Left ventricle myocardium inferior (tissue), 1 donor: ENCODE measurements around the gene LRP1B. TPM values are rescaled to one million over a fixed set of nuclear protein-coding genes. Genes with fewer than 3 reads are reported as not detected.

Experiments used
- DNase-seq: peaks from one replicate; pipeline ENCODE4 v3.0.0-alpha.2; 2020
- H3K27ac ChIP-seq: fragments of 200-600 bp; replicated peaks from 2 replicates; pipeline ENCODE4 v1.8.0; 2021
- H3K27me3 ChIP-seq: fragments of 200-600 bp; 2 replicates; pipeline ENCODE4 v1.8.0; 2021; ENCODE audit warnings: low read depth
- H3K36me3 ChIP-seq: fragments of 200-600 bp; 2 replicates; pipeline ENCODE4 v1.8.0; 2021
- H3K4me1 ChIP-seq: fragments of 200-600 bp; 2 replicates; pipeline ENCODE4 v1.8.0; 2021
- H3K4me3 ChIP-seq: fragments of 200-600 bp; 2 replicates; pipeline ENCODE4 v1.8.0; 2021; ENCODE audit warnings: mild to moderate bottlenecking, moderate library complexity
- H3K9me3 ChIP-seq: fragments of 200-600 bp; replicated peaks from 2 replicates; pipeline ENCODE4 v1.8.0; 2021
- CTCF ChIP-seq: fragments of 200-600 bp; IDR thresholded peaks from 2 replicates; pipeline ENCODE4 v1.8.0; 2021; ENCODE audit warnings: antibody characterized with exemption, mild to moderate bottlenecking, borderline replicate concordance
- intact Hi-C: fragments of 100-400 bp; cut with micrococcal nuclease; formaldehyde crosslinking; loops from one replicate; pipeline ENCODE4 v1.11.0; 2022
- total RNA-seq: library from RNA; stranded (reverse); fragmentation: NEBNext Ultra II Directional; extraction: Animal tissue kit (Norgen Biotek cat#: 25700); gene quantifications from one replicate; pipeline ENCODE4 v1.2.1, GENCODE V29; 2021
- donor health status: DM: no; HTN: yes; CAD: no; lungs with severe emphysema.

The LRP1B gene
- total RNA-seq, 1 donor from 2014 or later = 0.08 TPM

DNA sequence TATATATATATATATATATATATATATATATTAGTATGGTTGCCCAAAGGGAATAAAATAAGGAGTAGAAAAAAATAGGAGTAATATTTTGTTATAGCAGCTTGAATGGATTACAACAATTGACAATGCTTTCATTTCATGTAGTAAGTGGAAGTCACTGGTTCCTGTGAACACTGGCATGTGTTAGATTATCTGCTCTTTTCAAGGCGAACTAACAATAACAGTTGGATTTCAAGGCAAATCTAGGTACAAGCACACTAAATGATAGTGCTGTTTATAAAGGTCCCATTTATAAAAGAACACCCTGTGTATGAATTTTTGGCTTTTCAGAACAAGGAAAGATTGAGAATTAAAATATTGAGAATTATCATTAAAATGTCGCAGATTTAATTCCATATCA lies 1535.7 kb downstream of the LRP1B start:
- no peak for TF ChIP-seq CTCF
- H3K9me3 ChIP-seq = no peaks in the 10 kb centered on the region
- no peak overlapping the region for H3K27ac ChIP-seq
- no peaks in the 10 kb centered on the region for H3K36me3 ChIP-seq
- no peaks in the 10 kb centered on the region for H3K27me3 ChIP-seq
- DNase-seq = no peak
- H3K4me1 ChIP-seq = no peaks in the 10 kb centered on the region
- no peak overlapping the region for H3K4me3 ChIP-seq
- intact Hi-C loops = no loop called here

- intact Hi-C loops = no loop called here
- H3K27me3 ChIP-seq = no peaks in the 10 kb centered on the region
- H3K4me3 ChIP-seq = no peak overlapping the region
Measured at GRCh38 chr2:140593132-140593531, 1537.7 kb downstream of the LRP1B start.

DNA sequence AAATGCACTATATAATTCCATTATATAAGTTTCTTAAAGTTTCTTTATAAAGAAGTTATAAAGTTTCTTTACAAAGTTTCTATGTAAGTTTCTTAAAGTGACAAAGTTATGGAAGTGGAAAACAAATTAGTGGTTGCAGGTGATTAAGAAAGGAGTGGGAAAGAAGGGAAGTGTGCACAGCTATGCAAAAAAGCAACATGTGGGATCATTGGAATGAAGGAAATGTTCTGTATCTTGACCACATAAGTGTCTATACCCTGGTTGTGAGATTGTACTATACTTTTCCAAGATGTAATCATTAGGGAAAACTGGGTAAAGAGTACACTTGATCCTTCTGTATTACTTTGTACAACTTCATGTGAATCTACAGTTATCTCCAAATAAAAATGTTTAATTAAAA lies 1541.1 kb downstream of the LRP1B start:
- Histone ChIP-seq H3K27ac (no peak overlapping the region), H3K27me3 (no peaks in the 10 kb centered on the region), H3K36me3 (no peaks in the 10 kb centered on the region), H3K4me1 (no peaks in the 10 kb centered on the region), H3K4me3 (no peak overlapping the region), H3K9me3 (no peaks in the 10 kb centered on the region)
- no peak for TF ChIP-seq CTCF
- intact Hi-C loops = no loop called here
- DNase-seq = no peak

More at GRCh38 chr2:140593132-140593531, 1537.7 kb downstream of the LRP1B start:
- DNase-seq = no peak
- Histone ChIP-seq H3K4me1 (no peaks in the 10 kb centered on the region), H3K9me3 (no peaks in the 10 kb centered on the region), H3K36me3 (no peaks in the 10 kb centered on the region), H3K27ac (no peak overlapping the region)
- no peak for TF ChIP-seq CTCF

GRCh38 chr2:140589273-140589672 lies 1541.5 kb downstream of the LRP1B start:
- no peaks in the 10 kb centered on the region for H3K36me3 ChIP-seq
- intact Hi-C loops = no loop called here
- no peak for TF ChIP-seq CTCF
- H3K9me3 ChIP-seq = no peaks in the 10 kb centered on the region
- no peak for DNase-seq
- no peak overlapping the region for H3K27ac ChIP-seq
- H3K4me1 ChIP-seq = no peaks in the 10 kb centered on the region
- H3K27me3 ChIP-seq = no peaks in the 10 kb centered on the region
- H3K4me3 ChIP-seq = no peak overlapping the region

DNA sequence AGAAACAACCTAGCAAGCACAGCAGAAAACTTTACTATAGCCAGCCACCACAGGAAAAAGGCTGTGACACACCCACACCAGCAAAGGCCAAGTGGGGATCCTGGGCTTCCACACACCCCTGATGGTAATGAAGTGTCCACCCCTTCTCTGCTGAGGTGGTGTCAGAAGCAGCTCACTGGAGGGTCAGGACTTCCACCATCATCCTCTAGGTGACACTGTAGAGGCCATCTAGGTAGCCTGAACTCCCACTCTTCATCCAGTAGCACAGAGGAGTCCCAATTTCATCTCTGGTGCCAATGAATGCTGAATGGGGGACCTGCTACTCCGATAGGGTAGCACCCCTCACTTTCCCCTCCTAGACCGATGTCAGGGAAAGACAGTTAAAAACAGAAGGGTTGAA lies 1544.4 kb downstream of the LRP1B start:
- no peak for DNase-seq
- intact Hi-C loops = no loop called here
- Histone ChIP-seq H3K27ac (no peak overlapping the region), H3K4me1 (no peaks in the 10 kb centered on the region), H3K9me3 (no peaks in the 10 kb centered on the region), H3K27me3 (no peaks in the 10 kb centered on the region), H3K36me3 (no peaks in the 10 kb centered on the region), H3K4me3 (no peak overlapping the region)
- no peak for TF ChIP-seq CTCF

DNA sequence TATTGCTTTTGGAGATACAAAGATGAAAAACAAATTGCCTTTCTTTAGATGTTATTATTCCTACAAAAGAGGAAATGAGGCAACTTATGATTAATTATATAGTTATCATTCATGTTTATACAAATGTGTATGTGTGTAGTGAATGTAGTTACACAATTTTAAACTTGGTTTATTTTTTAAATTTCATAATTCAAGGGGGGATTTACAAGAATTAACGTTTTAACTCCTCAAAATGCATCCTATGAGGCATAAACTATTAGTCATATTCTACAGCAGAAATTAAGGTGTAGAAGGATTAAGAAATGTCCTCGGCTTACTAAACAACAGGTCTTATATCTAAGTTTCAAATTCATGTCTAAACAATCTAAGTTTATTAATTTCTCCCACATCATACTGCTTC lies 1545.8 kb downstream of the LRP1B start:
- no peaks in the 10 kb centered on the region for H3K36me3 ChIP-seq
- no peaks in the 10 kb centered on the region for H3K4me1 ChIP-seq
- no peaks in the 10 kb centered on the region for H3K27me3 ChIP-seq
- no peaks in the 10 kb centered on the region for H3K9me3 ChIP-seq
- no peak overlapping the region for H3K4me3 ChIP-seq
- H3K27ac ChIP-seq = no peak overlapping the region
- intact Hi-C loops = no loop called here
- DNase-seq = no peak
- TF ChIP-seq CTCF = no peak
